ENCODE data around the gene CACNA2D3.

GRCh38 chr3:54668236-54668635, 545.9 kb downstream of the CACNA2D3 start:
- TF ChIP-seq CTCF (IDR thresholded peaks at IDR 0.05; ENCODE audit: low read length) = no peak
- no peak for TF ChIP-seq EZH2phosphoT487 (IDR thresholded peaks at IDR 0.05; ENCODE audit: low read length)
